ENCODE measurements around the gene CYTH2. TPM values are rescaled to one million over a fixed set of nuclear protein-coding genes. Genes with fewer than 3 reads are reported as not detected.

Gene CYTH2
- total RNA-seq, 1 experiment from 2014 or later = 103 TPM

- peak overlapping the region; percentile 96 to 99 (median 98) for H3K27ac Mint-ChIP-seq
- H2AFZ ChIP-seq (ENCODE audit: low read length) = no peak overlapping the region
- peaks cover 32% of the 10 kb centered on the region for H3K27me3 Mint-ChIP-seq (ENCODE audit: low read depth)
Observed at GRCh38 chr19:48491793-48492123, 22.6 kb downstream of the CYTH2 start.

More at GRCh38 chr19:48491793-48492123, 22.6 kb downstream of the CYTH2 start:
- no CpG with 5 or more reads among the region's 10 CpGs for WGBS (ENCODE audit: extremely low coverage, insufficient read length, low lambda C conversion rate)
- no peak overlapping the region for H2AK5ac ChIP-seq (ENCODE audit: insufficient read length, low read length)
- no peak overlapping the region for H4K5ac ChIP-seq (ENCODE audit: insufficient read length, low read depth, low read length)
- H4K20me1 ChIP-seq (ENCODE audit: control insufficient read depth, insufficient read depth, insufficient read length) = no peaks in the 10 kb centered on the region
- H3K14ac ChIP-seq (ENCODE audit: insufficient read depth, low read length) = no peak overlapping the region
- no peak overlapping the region for H2BK120ac ChIP-seq (ENCODE audit: low read depth, low read length, poor library complexity, severe bottlenecking)
- peak overlapping the region; percentile 67 to 85 for H3K4me3 Mint-ChIP-seq
- H3K4ac ChIP-seq (ENCODE audit: low read depth, low read length) = no peak overlapping the region
- H3K56ac ChIP-seq (ENCODE audit: insufficient read length, low read depth, low read length) = no peak overlapping the region
- DNase-seq = peak; percentile 98
- no peak overlapping the region for H3K27ac ChIP-seq (ENCODE audit: insufficient read length, low read depth, low read length)
- peak overlapping the region; percentile 65 for H3K4me2 ChIP-seq (ENCODE audit: insufficient read depth, insufficient read length, low read length)
- H3K9ac ChIP-seq (ENCODE audit: extremely low read depth, insufficient read length, low read length) = no peak overlapping the region
- no peak overlapping the region for H3K18ac ChIP-seq (ENCODE audit: insufficient read length, low read depth, low read length)
- H3K4me1 ChIP-seq (ENCODE audit: insufficient read depth, low read length) = no peaks in the 10 kb centered on the region
- H3K4me1 Mint-ChIP-seq = peaks cover 24 to 36% of the 10 kb centered on the region in 2 experiments
- H3T11ph ChIP-seq (ENCODE audit: low read length) = no peak overlapping the region
- H3K9me3 Mint-ChIP-seq = no peaks in the 10 kb centered on the region; a peak in 2 of 5 replicates
- H3K27me3 ChIP-seq (ENCODE audit: insufficient read depth, low read length) = no peaks in the 10 kb centered on the region; the same call in 1 of the 2 replicates
- H2BK15ac ChIP-seq (ENCODE audit: low read depth, low read length) = no peak overlapping the region
- peaks cover 8% of the 10 kb centered on the region for H3K23me2 ChIP-seq (ENCODE audit: insufficient read length, low read depth, low read length, poor library complexity, severe bottlenecking)
- H2BK20ac ChIP-seq (ENCODE audit: low read depth, low read length, poor library complexity, severe bottlenecking) = no peak overlapping the region
- no peak overlapping the region for H4K8ac ChIP-seq (replicated peaks; ENCODE audit: insufficient read length, low read depth, low read length)
- H3K36me3 Mint-ChIP-seq (ENCODE audit: insufficient read depth in 1 of 3, low read depth in 3 of 3) = peaks cover 0 to 19% (median 0%) of the 10 kb centered on the region in 3 experiments; a peak in 3 of 7 replicates
- no peaks in the 10 kb centered on the region for H3K9me3 ChIP-seq (ENCODE audit: control insufficient read depth, low read depth, low read length)
- H3K79me1 ChIP-seq (ENCODE audit: insufficient read depth, low read depth, low read length, poor library complexity, severe bottlenecking) = no peaks in the 10 kb centered on the region
- H3K79me2 ChIP-seq (ENCODE audit: insufficient read depth, low read length) = no peaks in the 10 kb centered on the region
- no peak overlapping the region for H4K91ac ChIP-seq (ENCODE audit: insufficient read length, low read depth, low read length)
- no peak overlapping the region for H3K23ac ChIP-seq (ENCODE audit: insufficient read length, low read depth, low read length)
- no peak overlapping the region for H2BK12ac ChIP-seq (ENCODE audit: insufficient read length, low read depth, low read length)
- no peak for TF ChIP-seq CTCF (conservative IDR thresholded peaks at IDR 0.05)
- H2BK5ac ChIP-seq (ENCODE audit: insufficient read length, low read length) = no peak overlapping the region
